Daoy (cell line): ENCODE measurements around the gene BCR. TPM values are rescaled to one million over a fixed set of nuclear protein-coding genes. Genes with fewer than 3 reads are reported as not detected.

Experiments
- DNase-seq: peaks from one replicate; pipeline ENCODE4 v3.0.0-alpha.2; 2015; ENCODE audit warnings: low read depth
- total RNA-seq: library from RNA; depleted of rRNA; stranded (reverse); fragments of >200 nt; shearing (Covaris generic); gene quantifications from 2 replicates; pipeline ENCODE4 v1.2.3, GENCODE V29; 2014

The BCR gene
- total RNA-seq, 1 experiment from 2014 or later = 27.3 TPM

- DNase-seq = peak; percentile 57
These were observed 64.9 kb downstream of the BCR start for GRCh38 chr22:23245045-23245798.

DNA sequence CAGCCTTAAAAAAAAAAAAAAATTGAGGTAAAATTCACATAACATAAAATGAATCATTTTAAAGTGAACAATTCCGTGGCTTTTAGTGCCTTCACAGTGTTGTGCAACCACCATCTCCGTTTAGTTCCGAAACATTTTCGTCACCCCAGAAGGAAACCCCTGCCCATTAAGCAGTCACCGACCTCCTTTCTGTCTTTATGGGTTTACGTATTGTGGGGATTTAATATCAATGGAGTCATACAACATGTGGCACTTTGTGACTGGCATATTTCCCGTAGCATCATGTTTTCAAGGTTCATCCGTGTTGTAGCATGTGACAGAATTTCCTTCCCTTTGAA lies 65.5 kb downstream of the BCR start:
- DNase-seq = no peak

- DNase-seq = no peak
These were observed 66.9 kb downstream of the BCR start for GRCh38 chr22:23246982-23247766.

DNA sequence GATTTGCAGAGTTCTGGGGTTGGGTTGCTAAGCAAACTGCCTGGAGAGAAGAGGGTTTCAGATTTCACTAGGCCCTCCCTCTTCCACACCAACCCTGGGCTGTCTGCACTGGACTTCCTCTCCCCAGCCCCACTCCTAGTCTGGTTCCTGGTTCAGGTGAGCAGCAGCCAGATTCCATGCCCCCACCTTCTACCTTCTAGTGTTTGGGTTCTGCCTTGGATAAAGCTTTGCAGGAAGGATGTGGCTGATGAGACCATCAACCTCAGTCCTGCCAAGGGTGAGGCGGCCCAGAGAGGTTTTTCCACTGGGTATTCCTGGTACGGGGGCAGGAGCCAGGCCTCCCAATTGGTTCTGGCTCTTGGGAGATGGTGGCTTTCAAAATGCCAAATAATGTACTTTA lies 68.3 kb downstream of the BCR start:
- peak; percentile 34 for DNase-seq

GRCh38 chr22:23250056-23250784 lies 69.9 kb downstream of the BCR start:
- no peak for DNase-seq

DNA sequence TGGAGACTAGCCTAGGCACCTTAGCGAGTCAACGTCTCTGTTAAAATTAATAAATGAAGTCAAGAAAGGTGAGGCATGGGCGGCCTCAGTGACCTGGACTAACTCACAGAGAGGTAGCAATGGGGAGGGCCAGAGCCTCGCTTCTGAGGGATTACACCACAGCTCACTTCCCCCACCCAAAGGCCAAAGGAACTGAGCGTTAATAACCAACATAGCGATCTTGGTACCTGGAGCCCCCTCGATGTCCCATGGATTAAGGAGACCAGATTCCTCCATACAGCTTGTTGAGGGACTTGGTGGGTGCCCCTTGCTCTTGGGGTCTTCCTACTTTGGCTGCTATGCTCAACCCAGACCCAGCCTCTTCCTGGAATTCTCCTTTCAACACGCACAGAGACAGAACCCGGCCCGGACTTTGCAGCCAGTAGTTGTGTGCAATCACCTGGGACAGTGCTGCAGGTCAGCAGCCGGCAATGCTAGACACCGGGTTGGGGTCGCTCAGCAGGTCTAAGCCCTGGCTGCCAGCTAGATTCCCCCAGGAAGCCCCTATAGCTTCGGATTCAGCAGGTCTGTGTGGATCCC lies 70.6 kb downstream of the BCR start:
- no peak for DNase-seq

DNA sequence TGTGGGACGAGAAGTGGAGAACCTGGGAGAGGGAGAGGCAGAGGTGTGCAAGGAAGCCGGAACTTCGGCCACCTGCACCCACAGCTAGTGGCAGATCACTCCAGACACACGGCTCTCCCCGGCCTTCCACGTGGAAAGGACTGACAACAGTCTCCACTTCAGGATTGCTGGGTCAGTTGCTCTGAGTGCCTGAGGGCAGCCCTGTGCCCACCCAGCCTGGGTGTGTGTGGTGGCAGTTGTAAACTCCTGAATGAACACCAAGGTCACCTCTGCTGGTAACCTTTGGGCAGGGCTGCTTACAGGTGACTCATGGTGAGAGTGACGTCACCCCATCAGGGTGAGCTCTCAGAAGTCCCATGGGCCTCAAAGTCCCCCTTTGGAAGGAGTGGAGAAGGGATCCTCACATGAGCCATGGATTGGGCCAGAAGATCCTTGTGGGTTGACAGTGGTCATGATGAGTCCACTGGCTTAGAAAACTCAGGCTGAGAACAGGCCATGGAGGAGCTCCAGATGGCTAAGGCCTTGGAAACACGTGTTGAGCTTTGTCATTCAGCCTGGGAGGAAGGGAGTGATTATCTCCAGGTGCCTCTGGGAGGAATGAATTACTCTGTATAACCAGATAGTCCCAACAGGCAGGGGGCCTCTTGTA lies 71.3 kb downstream of the BCR start:
- DNase-seq = peak; percentile 60

GRCh38 chr22:23253475-23254055 lies 73.3 kb downstream of the BCR start:
- no peak for DNase-seq

DNA sequence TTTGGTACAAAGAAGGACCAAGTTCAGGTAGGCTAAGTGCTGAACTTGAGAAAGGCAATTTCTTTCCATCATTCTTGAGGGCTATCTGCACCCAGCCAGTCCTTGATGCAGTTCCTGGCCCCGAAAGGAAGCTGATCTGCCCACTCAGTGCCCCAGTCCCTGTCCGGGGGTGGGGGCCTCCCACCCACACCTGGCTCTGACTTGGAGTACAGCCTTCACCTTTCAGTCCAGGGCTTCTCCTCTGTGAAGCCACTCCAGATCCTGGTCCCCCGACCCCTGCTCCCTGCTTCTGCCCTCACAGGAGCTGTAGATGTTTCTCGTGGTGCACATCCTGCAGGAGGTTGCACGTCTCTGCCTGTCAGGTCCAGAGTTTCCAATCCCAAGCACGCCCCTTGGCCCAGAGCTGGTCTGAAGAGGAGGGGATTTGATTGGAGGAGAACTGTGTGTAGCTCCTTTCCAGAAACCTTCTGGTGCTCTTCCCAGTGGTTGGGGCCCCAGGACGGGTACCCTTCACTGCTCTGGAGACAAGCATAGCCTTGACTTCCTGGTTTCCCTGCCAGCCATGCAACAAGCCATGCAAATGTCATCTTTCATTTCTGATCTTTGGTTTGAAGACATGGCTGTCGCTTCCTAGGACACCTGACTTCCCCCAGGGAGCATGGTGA lies 75.3 kb downstream of the BCR start:
- DNase-seq = no peak

DNA sequence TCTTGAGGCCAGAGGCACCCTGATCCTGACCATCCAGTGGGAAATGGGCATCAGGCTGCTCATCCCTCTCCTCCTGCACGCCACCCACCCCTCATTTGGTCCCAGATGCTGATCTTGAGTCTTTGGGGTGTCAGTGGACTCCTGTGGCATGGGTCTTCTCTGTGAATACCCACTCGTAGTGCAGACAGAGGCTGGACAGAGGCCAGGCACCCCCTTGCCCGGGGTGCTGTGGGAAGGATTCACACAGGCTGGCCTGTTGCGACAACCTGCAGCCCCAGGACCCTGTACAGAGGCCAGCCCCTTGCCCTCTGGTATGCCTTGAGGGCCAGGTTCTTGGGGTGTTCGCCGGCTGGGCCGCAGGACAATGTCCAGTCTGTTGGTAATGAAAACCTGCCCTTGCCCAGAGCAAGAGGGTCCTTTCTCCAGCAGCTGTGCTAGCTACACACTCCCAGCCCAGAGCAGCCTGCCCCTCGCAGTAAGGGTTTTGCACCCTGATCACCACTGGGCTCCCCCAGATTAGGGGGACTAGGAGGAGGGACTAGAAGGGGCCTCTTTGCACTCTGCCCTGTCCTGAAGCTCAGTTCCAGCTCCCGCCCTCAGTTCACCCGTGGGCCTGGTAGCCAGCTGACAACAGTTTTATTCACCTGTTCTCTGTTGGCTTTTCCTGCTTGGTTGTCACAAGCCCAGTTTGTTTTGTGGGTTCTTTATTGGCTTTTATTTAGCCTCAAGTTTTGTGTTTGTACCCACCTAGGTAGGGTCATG lies 76.0 kb downstream of the BCR start:
- no peak for DNase-seq

DNA sequence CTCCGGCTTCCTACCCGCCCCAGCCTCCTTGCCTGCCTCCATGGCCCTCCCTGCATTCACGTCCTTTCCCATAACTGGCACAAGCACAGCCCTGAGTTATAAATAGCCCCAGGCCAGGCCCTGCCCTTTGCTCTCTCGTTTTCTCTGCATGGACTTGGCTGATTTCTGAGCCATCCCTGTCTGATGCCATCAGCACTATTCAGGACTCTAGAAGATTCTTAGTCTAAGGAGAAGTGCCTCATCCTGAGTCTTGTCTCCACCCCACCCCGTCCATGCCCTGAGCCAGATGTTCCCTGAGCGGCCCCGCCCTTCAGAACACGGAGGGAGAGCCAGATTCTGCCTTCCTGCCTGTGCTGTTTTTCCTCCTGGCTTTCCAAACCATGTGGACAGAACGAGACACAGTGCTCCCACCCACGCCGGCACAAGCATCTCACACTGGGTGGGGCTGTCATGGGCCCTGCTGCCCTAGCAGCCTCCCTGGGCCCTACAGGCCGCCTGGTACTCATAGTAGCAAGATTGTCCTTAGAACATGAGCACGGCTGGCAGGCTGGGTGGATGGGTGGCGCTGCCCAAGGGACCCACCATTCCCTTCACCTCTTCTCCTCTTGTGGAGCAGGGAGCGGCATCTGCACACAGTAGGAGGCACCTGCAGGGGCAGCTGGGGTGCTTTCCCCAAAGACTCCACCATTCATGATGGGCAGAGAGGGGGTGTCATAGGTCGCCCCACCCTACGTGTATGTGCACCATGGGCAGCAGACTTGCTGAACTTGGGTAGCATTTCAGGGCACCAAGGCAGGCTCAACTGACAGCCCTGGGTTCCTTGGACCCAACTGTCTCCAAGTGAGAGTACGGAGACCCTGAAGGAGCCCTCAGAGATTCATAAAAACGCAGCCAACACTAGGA lies 76.9 kb downstream of the BCR start:
- DNase-seq = no peak

DNA sequence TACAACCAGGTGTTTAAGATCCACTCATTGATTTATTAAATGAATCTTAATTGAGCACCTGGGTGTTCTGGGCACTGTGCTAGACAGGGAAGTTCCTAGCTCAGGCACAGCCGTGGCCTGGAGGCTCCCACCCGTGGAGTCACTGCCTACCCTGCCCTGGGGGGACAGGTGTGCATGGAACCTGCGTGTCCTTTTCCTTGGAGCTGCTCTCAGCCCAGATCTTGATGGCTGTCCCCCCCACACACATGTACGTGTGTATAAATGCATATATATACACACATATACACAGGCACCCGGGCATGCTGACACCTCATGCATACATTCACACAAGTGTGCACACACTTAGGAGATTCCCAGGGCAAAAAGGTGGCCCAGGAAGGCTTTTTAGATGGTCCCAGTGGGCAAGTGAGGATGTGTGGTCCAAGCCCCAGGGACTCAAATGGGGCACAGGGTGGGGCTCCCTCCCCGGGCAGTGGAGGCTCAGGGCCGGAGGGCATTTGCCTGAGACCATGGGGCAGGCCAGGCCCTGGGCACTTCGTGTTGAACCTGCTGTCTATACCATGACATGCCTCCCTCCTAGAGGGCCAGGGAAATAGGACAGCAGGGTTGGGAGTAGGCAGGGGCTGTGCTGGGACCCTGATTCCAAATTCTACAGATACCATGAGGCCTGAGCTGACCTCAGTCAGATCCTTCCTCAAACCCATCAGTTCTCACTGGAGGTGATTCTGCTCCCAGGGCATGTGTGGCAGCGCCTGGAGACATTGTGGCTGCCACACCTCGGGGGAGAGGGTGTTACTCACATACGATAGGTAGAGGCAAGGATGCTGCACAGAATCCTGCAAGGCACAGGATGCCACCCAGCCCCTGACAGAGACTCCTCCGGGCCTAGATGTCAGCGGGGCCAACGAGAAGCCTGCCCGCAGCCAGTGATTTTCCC lies 77.8 kb downstream of the BCR start:
- DNase-seq = no peak

- no peak for DNase-seq
These were observed 78.5 kb downstream of the BCR start for GRCh38 chr22:23258826-23259170.

- DNase-seq = no peak
These were observed 79.8 kb downstream of the BCR start for GRCh38 chr22:23259916-23260644.

- DNase-seq = no peak
These were observed 80.6 kb downstream of the BCR start for GRCh38 chr22:23260645-23261581.

DNA sequence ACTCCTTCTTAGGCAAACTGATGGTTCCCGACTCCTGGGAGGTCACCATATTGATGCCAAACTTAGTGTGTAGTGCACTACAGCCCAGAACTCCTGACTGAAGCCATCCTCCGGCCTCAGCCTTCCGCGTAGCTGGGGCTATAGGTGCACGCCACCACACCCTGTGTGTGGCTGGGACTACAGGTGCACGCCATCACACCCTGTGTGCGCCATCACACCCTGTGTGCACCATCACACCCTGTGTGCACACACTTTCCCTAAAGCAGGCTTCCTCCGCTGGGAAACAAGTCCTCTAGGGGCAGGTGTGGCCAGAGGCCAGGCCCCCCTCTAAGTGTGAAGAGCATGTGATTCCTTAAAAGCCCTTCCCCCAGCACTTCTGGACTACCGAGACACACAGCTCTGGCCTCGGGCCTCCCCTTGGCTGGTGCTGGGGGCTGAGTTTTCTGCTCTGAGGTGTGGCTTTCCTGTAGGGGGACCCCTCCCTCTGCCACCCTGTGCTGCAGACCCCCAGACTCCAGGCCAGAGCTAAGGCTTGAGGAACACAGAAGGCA lies 81.7 kb downstream of the BCR start:
- no peak for DNase-seq
